K562 (cell line): ENCODE results near the gene MAGEA9B. TPM values are rescaled to one million over a fixed set of nuclear protein-coding genes. Genes with fewer than 3 reads are reported as not detected.

ENCODE experiments used
- AFF1 ChIP-seq, 2 experiments: fragments of 450-650 bp; IDR thresholded peaks; 2 replicates each; pipeline ENCODE4 v1.6.1; 2018; ENCODE audit warnings: mild to moderate bottlenecking in 2 of 2, low read depth in 1 of 2; ENCODE audit not compliant: partially characterized antibody in 2 of 2
- ARNT ChIP-seq, 2 experiments: fragments of 450-650 bp; IDR thresholded peaks; 2 replicates each; pipeline ENCODE4 v1.6.1; 2016; ENCODE audit warnings: mild to moderate bottlenecking in 1 of 2
- ATF1 ChIP-seq, 2 experiments: fragments of 450-650 bp in 1 of 2; IDR thresholded peaks; 2 replicates each; pipeline ENCODE4 v1.6.1; 2016; ENCODE audit warnings: missing compliant biosample characterization in 1 of 2, missing genetic modification characterization in 1 of 2
- CREM ChIP-seq: IDR thresholded peaks from 2 replicates; pipeline ENCODE4 v1.6.1; 2014; ENCODE audit warnings: antibody characterized with exemption, low read depth
- CSDE1 ChIP-seq, 2 experiments: fragments of 450-650 bp; IDR thresholded peaks; 2 replicates each; pipeline ENCODE4 v1.6.1; 2016; ENCODE audit warnings: mild to moderate bottlenecking in 1 of 2
- E4F1 ChIP-seq: fragments of 250-450 bp; sonication (Bioruptor Pico); IDR thresholded peaks from 2 replicates; pipeline ENCODE4 v1.5.0; 2021; ENCODE audit warnings: mild to moderate bottlenecking, borderline replicate concordance
- EGR1 ChIP-seq: fragments of 450-650 bp; conservative IDR thresholded peaks from 2 replicates; pipeline ENCODE4 v1.6.1; 2017; ENCODE audit warnings: mild to moderate bottlenecking
- EP300 ChIP-seq: IDR thresholded peaks from 2 replicates; pipeline ENCODE4 v1.6.1; 2012; ENCODE audit warnings: low read length, improper control_type of control experiment
- FOS ChIP-seq: IDR thresholded peaks from 3 replicates; pipeline ENCODE4 v1.6.1; 2011; ENCODE audit not compliant: insufficient read length; ENCODE audit errors: extremely low read depth
- FOXK2 ChIP-seq, 2 experiments: fragments of 450-650 bp; IDR thresholded peaks in 1 of 2; conservative IDR thresholded peaks in 1 of 2; 2 replicates each; pipeline ENCODE4 v1.6.1; 2016; ENCODE audit warnings: low read depth in 2 of 2, mild to moderate bottlenecking in 1 of 2
- GATAD2A ChIP-seq: fragments of 450-650 bp; IDR thresholded peaks from 2 replicates; pipeline ENCODE4 v1.6.1; 2017
- HCFC1 ChIP-seq: IDR thresholded peaks from 2 replicates; pipeline ENCODE4 v1.6.1; 2012; ENCODE audit warnings: low read depth, low read length, improper control_type of control experiment
- MYNN ChIP-seq, 2 experiments: sonication (generic); formaldehyde crosslinking in 1 of 2; IDR thresholded peaks; 2 replicates each; pipeline versions ENCODE4 v1.5.0 to v1.6.1; 2016 to 2020; ENCODE audit warnings: antibody characterized with exemption in 1 of 2, missing genetic modification reagents in 1 of 2
- RB1 ChIP-seq: fragments of 450-650 bp; IDR thresholded peaks from 2 replicates; pipeline ENCODE4 v1.6.1; 2017; ENCODE audit warnings: low read depth, mild to moderate bottlenecking
- SAFB ChIP-seq: fragments of 200-400 bp; formaldehyde crosslinking; IDR thresholded peaks from 2 replicates; pipeline ENCODE4 v1.6.1; 2017; ENCODE audit warnings: low read depth, low read length, borderline replicate concordance
- ZNF124 ChIP-seq: sonication (generic); formaldehyde crosslinking; IDR thresholded peaks from 2 replicates; pipeline ENCODE4 v1.8.1; 2022; ENCODE audit warnings: missing genetic modification reagents
- ZNF143 ChIP-seq: sonication (generic); formaldehyde crosslinking; IDR thresholded peaks from 2 replicates; pipeline ENCODE4 v1.9.0; 2022; ENCODE audit warnings: mild to moderate bottlenecking, missing genetic modification reagents
- polyA plus RNA-seq, 8 experiments: library from polyadenylated mRNA; depleted of rRNA in 4 of 8; stranded (reverse) in 5 of 8; unstranded in 3 of 8; fragments of >200 nt; fragmentation: Nextera tagmentation in 2 of 8; fragmentation: Illumina TruSeq in 1 of 8; extraction: Ambion mirVana in 2 of 8; extraction: Trizol in 1 of 8; gene quantifications; 2 replicates each; pipeline versions ENCODE4 v1.2.1 to v1.2.3, GENCODE V29; 2011 to 2014; ENCODE audit warnings: inconsistent platforms in 1 of 8, missing spikeins in 1 of 8
- total RNA-seq, 7 experiments: library from RNA; depleted of rRNA in 6 of 7; stranded (reverse); fragments of >200 nt in 6 of 7; fragmentation: Illumina TruSeq in 2 of 7; extraction: Trizol in 2 of 7; gene quantifications; 2 replicates each; pipeline versions ENCODE4 v1.2.1 to v1.2.3, GENCODE V29; 2011 to 2021; ENCODE audit warnings: low replicate concordance in 1 of 7
- TF ChIP-seq, protein P1 (sequence below), 2 experiments: fragments of 450-650 bp; conservative IDR thresholded peaks; 2 replicates each; pipeline ENCODE4 v1.6.1; 2017; ENCODE audit warnings: mild to moderate bottlenecking in 2 of 2, moderate library complexity in 2 of 2

The MAGEA9B gene
- total and polyA plus RNA-seq, 9 of the 15 experiments (the other 6 are each of a cell fraction or from before 2014, with no cell fraction given), result 11.2 to 31.2 (median 14.1) TPM

GRCh38 chrX:149540621-149541520 lies 46.4 kb downstream of the MAGEA9B start, which contains the start of gene EOLA1 (continued):
- TF ChIP-seq ARNT (IDR thresholded peaks at IDR 0.05) (peak in 1 of 2 experiments; percentile 21; a peak in 1 of 4 replicates), AFF1 (IDR thresholded peaks at IDR 0.05; ENCODE audit: low read depth in 1 of 2, partially characterized antibody in 2 of 2) (peak in 1 of 2 experiments; percentile 28), SAFB (peak; percentile 84; the same call in 1 of the 2 replicates), EGR1 (peak; percentile 98), MYNN (IDR thresholded peaks at IDR 0.05) (no peak), MYNN (CRISPR knock-in tag; IDR thresholded peaks at IDR 0.05) (no peak), ZNF143 (CRISPR knock-in tag) (peak; percentile 68), RB1 (peak; percentile 25; the same call in 1 of the 2 replicates), ATF1 (CRISPR knock-in tag; IDR thresholded peaks at IDR 0.05) (no peak; the same call in 1 of the 2 replicates), ATF1 (tag; IDR thresholded peaks at IDR 0.05) (peak; percentile 96), FOXK2 (conservative IDR thresholded peaks at IDR 0.05 in 1 of 2, IDR thresholded peaks at IDR 0.05 in 1 of 2; ENCODE audit: low read depth in 2 of 2) (peak in 1 of 2 experiments; percentile 64; a peak in 2 of 4 replicates), CREM (peak; percentile 93), ZNF124 (CRISPR knock-in tag) (no peak), EP300 (no peak), CSDE1 (IDR thresholded peaks at IDR 0.05) (0 out of 4 replicates have a peak, but pooled peaks of 1 of the 2 experiments have one; percentile 52), GATAD2A (0 out of 2 replicates have a peak, but pooled peaks have one; percentile 11), FOS (no peak), HCFC1 (no peak), E4F1 (no peak)
- TF ChIP-seq, protein P1, sequence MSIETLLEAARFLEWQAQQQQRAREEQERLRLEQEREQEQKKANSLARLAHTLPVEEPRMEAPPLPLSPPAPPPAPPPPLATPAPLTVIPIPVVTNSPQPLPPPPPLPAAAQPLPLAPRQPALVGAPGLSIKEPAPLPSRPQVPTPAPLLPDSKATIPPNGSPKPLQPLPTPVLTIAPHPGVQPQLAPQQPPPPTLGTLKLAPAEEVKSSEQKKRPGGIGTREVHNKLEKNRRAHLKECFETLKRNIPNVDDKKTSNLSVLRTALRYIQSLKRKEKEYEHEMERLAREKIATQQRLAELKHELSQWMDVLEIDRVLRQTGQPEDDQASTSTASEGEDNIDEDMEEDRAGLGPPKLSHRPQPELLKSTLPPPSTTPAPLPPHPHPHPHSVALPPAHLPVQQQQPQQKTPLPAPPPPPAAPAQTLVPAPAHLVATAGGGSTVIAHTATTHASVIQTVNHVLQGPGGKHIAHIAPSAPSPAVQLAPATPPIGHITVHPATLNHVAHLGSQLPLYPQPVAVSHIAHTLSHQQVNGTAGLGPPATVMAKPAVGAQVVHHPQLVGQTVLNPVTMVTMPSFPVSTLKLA (conservative IDR thresholded peaks at IDR 0.05), result peak; percentile 59 to 81; a peak in 3 of 4 replicates
